ENCODE data around the gene WDR27. TPM values are rescaled to one million over a fixed set of nuclear protein-coding genes. Genes with fewer than 3 reads are reported as not detected.

Gene WDR27
- total RNA-seq, 2 experiments from 2014 or later = 34.3 to 36.2 TPM

- H3K27me3 Mint-ChIP-seq = no peaks in the 10 kb centered on the region
- CTCF ChIA-PET = no interaction called here
- intact Hi-C loops (cut with DNase I, micrococcal nuclease) = no loop called here
Measured at GRCh38 chr6:169661391-169661756, 40.5 kb downstream of the WDR27 start.

GRCh38 chr6:169660751-169661390, 41.0 kb downstream of the WDR27 start:
- no peak overlapping the region for H3K27ac Mint-ChIP-seq
- no peak overlapping the region for H3K4me3 Mint-ChIP-seq
- POLR2A ChIA-PET = no interaction called here
- ATAC-seq (no peak), DNase-seq (no peak)
- intact Hi-C loops (cut with DNase I, micrococcal nuclease) = no loop called here
- no peaks in the 10 kb centered on the region for H3K9me3 Mint-ChIP-seq (ENCODE audit: low read depth)
- H3K36me3 Mint-ChIP-seq (ENCODE audit: low read depth) = peaks cover 25% of the 10 kb centered on the region
- H3K27me3 Mint-ChIP-seq = no peaks in the 10 kb centered on the region
- H3K4me1 Mint-ChIP-seq = no peaks in the 10 kb centered on the region
- CTCF ChIA-PET = no interaction called here

More at GRCh38 chr6:169661391-169661756, 40.5 kb downstream of the WDR27 start:
- Mint-ChIP-seq H3K9me3 (ENCODE audit: low read depth) (no peaks in the 10 kb centered on the region), H3K36me3 (ENCODE audit: low read depth) (peaks cover 24% of the 10 kb centered on the region), H3K4me1 (no peaks in the 10 kb centered on the region), H3K4me3 (no peak overlapping the region), H3K27ac (no peak overlapping the region)
- no peak for ATAC-seq
- POLR2A ChIA-PET = no interaction called here
- no peak for DNase-seq

DNA sequence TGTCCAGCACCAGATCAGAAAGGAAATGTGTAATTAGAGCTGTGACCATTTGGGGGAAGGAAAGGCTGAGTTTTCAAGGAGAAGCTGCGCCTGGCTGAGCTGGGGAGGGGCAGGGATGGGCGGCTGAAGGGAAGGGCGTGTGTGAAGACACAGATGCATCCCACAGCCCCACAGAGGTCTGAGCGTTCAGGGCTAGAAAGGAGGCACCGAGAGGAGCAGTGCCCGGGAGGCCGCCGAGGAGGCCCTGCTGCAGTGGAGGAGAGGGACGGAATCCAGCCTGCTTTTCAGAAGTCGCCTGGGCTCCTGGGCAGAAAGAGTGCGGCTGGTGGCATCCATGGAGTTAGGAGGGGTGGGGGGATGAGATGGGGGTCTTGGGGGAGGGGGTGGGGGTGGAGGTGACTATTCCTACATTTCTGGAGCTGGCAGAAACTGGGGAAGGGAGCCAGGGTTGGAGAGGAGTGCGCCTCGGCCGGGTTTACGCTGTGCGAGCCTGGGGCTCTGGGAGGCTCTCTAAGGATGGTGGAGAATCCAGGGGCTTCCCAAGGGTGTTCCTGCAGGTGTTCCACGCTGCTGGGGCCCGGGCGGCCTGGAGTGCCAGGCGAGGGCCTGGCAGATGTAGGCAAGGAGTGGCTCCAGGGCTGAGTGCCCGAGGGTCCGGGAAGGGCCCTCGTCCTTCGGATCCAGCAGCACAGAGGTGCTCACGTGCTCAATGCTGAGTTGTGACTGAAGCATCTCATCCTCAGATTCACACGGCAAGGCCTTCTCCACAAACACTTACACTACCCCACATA, 41.8 kb downstream of the WDR27 start:
- Mint-ChIP-seq H3K27ac (no peak overlapping the region), H3K9me3 (ENCODE audit: low read depth) (no peaks in the 10 kb centered on the region), H3K27me3 (no peaks in the 10 kb centered on the region), H3K4me3 (no peak overlapping the region), H3K36me3 (ENCODE audit: low read depth) (peaks cover 25% of the 10 kb centered on the region), H3K4me1 (peaks cover 3% of the 10 kb centered on the region)
- no peak for ATAC-seq
- DNase-seq = no peak
- ChIA-PET POLR2A (no interaction called here), CTCF (no interaction called here)
- intact Hi-C loops (cut with DNase I, micrococcal nuclease) = no loop called here

DNA sequence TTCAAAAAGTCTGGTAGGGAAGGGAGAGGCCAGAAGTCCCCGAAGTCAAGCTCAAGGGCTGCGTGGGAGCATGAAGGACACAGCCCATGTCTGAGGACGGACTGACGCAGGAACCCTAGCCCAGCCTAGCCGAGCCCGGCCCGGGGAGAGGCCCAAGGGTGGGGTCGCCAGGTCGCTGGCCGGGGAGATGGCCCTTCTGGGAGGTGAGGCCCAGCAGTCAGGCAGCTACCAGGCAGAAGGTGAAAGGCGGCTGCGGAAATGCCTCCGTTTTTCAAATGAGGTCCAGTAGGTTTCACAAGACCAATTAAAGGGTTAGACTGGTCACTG, 44.6 kb downstream of the WDR27 start:
- peaks cover 11% of the 10 kb centered on the region for H3K36me3 Mint-ChIP-seq (ENCODE audit: low read depth)
- CTCF ChIA-PET = no interaction called here
- H3K4me3 Mint-ChIP-seq = no peak overlapping the region
- H3K27ac Mint-ChIP-seq = no peak overlapping the region
- H3K27me3 Mint-ChIP-seq = no peaks in the 10 kb centered on the region
- intact Hi-C loops (cut with DNase I, micrococcal nuclease) = no loop called here
- DNase-seq (no peak), ATAC-seq (no peak)
- POLR2A ChIA-PET = no interaction called here
- H3K4me1 Mint-ChIP-seq = peaks cover 7% of the 10 kb centered on the region
- H3K9me3 Mint-ChIP-seq (ENCODE audit: low read depth) = no peaks in the 10 kb centered on the region

DNA sequence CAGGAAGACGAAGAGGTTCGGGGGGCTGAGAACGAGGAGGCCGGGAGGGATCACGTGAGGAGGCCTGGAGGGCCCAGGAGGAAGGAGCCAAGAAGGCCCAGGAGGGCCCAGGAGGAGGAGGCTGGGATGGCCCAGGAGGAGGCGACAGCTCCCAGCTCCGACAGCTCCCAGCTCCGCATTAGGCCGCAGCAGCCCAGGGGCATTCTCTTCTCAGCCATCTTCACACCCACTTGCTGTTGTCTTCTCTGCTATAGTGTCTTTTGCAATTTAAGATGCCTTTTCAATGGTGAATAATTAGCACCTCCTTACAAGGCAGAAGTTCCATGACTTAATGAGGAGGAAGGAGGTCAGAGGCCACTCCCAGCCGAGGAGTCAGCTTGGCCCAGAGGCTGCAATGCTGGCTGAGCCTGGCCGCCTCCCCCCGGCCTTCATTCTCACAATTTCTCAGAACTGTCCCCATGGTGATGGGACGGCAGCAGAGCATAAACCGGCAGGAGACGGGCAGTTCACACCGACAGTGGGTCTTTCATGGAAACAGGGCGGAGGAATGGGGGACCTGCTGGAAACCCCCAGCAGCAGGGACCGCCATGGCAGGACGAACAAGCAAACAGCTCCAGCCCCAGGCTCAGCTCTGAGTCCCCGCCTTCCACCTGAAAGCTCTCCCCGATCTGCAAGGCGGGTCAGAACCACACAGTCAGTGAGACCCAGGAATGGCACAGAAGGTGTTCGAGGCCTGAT, 45.1 kb downstream of the WDR27 start:
- H3K27me3 Mint-ChIP-seq = no peaks in the 10 kb centered on the region
- H3K4me3 Mint-ChIP-seq = no peak overlapping the region
- DNase-seq (no peak), ATAC-seq (no peak)
- ChIA-PET POLR2A (no interaction called here), CTCF (no interaction called here)
- H3K9me3 Mint-ChIP-seq (ENCODE audit: low read depth) = no peaks in the 10 kb centered on the region
- H3K27ac Mint-ChIP-seq = no peak overlapping the region
- peaks cover 7% of the 10 kb centered on the region for H3K4me1 Mint-ChIP-seq
- intact Hi-C loops (cut with DNase I, micrococcal nuclease) = no loop called here
- peaks cover 9% of the 10 kb centered on the region for H3K36me3 Mint-ChIP-seq (ENCODE audit: low read depth)

- CTCF ChIA-PET = no interaction called here
- no peaks in the 10 kb centered on the region for H3K9me3 Mint-ChIP-seq (ENCODE audit: low read depth)
Measured at GRCh38 chr6:169654598-169655391, 47.0 kb downstream of the WDR27 start.

GRCh38 chr6:169653691-169654090, 48.1 kb downstream of the WDR27 start:
- H3K4me3 Mint-ChIP-seq = peak overlapping the region; percentile 74
- H3K4me1 Mint-ChIP-seq = peaks cover 7% of the 10 kb centered on the region
- POLR2A ChIA-PET = no interaction called here
- no peaks in the 10 kb centered on the region for H3K27me3 Mint-ChIP-seq
- H3K36me3 Mint-ChIP-seq (ENCODE audit: low read depth) = peaks cover 10% of the 10 kb centered on the region
- no peaks in the 10 kb centered on the region for H3K9me3 Mint-ChIP-seq (ENCODE audit: low read depth)
- CTCF ChIA-PET = no interaction called here
- no peak for ATAC-seq
- no peak for DNase-seq
- H3K27ac Mint-ChIP-seq = no peak overlapping the region
- intact Hi-C loops (cut with DNase I, micrococcal nuclease) = loop anchor here (1.0 to 2.0 kb wide), 4 partner anchors 48 to 441 kb away; partner anchors contain the start of genes C6orf120 (in 1 of the 2) and WDR27 (in 1 of the 2)

More at GRCh38 chr6:169654598-169655391, 47.0 kb downstream of the WDR27 start:
- intact Hi-C loops (cut with DNase I, micrococcal nuclease) = loop anchor here (1.0 to 2.0 kb wide), 4 partner anchors 47 to 442 kb away; partner anchors contain the start of genes C6orf120 (in 1 of the 2) and WDR27 (in 1 of the 2)
- peak overlapping the region; percentile 75 for H3K27ac Mint-ChIP-seq
- POLR2A ChIA-PET = no interaction called here
- DNase-seq (peak; percentile 83), ATAC-seq (peak; percentile 95)
- H3K36me3 Mint-ChIP-seq (ENCODE audit: low read depth) = peaks cover 10% of the 10 kb centered on the region
- H3K27me3 Mint-ChIP-seq = no peaks in the 10 kb centered on the region
- peaks cover 7% of the 10 kb centered on the region for H3K4me1 Mint-ChIP-seq
- peak overlapping the region; percentile 74 for H3K4me3 Mint-ChIP-seq

GRCh38 chr6:169652896-169653295, 48.9 kb downstream of the WDR27 start:
- POLR2A ChIA-PET = no interaction called here
- ATAC-seq = no peak
- H3K27me3 Mint-ChIP-seq = no peaks in the 10 kb centered on the region
- no peak for DNase-seq
- peaks cover 7% of the 10 kb centered on the region for H3K4me1 Mint-ChIP-seq
- intact Hi-C loops (cut with DNase I, micrococcal nuclease) = no loop called here
- CTCF ChIA-PET = interaction anchor here (0.6 kb wide), 1 partner anchor 75 kb away, joined by 4 read pairs; no protein-coding TSS in a partner anchor
- H3K9me3 Mint-ChIP-seq (ENCODE audit: low read depth) = no peaks in the 10 kb centered on the region
- H3K36me3 Mint-ChIP-seq (ENCODE audit: low read depth) = peaks cover 10% of the 10 kb centered on the region
- no peak overlapping the region for H3K4me3 Mint-ChIP-seq
- no peak overlapping the region for H3K27ac Mint-ChIP-seq

GRCh38 chr6:169651498-169651897, 50.3 kb downstream of the WDR27 start:
- DNase-seq (no peak), ATAC-seq (no peak)
- ChIA-PET POLR2A (no interaction called here), CTCF (interaction anchor here (0.8 kb wide), 1 partner anchor 71 kb away, joined by 3 read pairs; no protein-coding TSS in a partner anchor)
- peaks cover 7% of the 10 kb centered on the region for H3K4me1 Mint-ChIP-seq
- H3K36me3 Mint-ChIP-seq (ENCODE audit: low read depth) = peaks cover 7% of the 10 kb centered on the region
- H3K27ac Mint-ChIP-seq = no peak overlapping the region
- intact Hi-C loops (cut with DNase I, micrococcal nuclease) = no loop called here
- H3K27me3 Mint-ChIP-seq = no peaks in the 10 kb centered on the region
- no peak overlapping the region for H3K4me3 Mint-ChIP-seq
- no peaks in the 10 kb centered on the region for H3K9me3 Mint-ChIP-seq (ENCODE audit: low read depth)

- CTCF ChIA-PET = interaction anchor here (0.8 kb wide), 1 partner anchor 72 kb away, joined by 3 read pairs; no protein-coding TSS in a partner anchor
- H3K27ac Mint-ChIP-seq = no peak overlapping the region
- peaks cover 7% of the 10 kb centered on the region for H3K4me1 Mint-ChIP-seq
- H3K9me3 Mint-ChIP-seq (ENCODE audit: low read depth) = no peaks in the 10 kb centered on the region
- no peaks in the 10 kb centered on the region for H3K27me3 Mint-ChIP-seq
- ATAC-seq (no peak), DNase-seq (no peak)
- intact Hi-C loops (cut with DNase I, micrococcal nuclease) = no loop called here
- H3K4me3 Mint-ChIP-seq = no peak overlapping the region
- POLR2A ChIA-PET = no interaction called here
- peaks cover 6% of the 10 kb centered on the region for H3K36me3 Mint-ChIP-seq (ENCODE audit: low read depth)
Measured at GRCh38 chr6:169650959-169651292, 50.9 kb downstream of the WDR27 start.

GRCh38 chr6:169650241-169650958, 51.4 kb downstream of the WDR27 start:
- H3K9me3 Mint-ChIP-seq (ENCODE audit: low read depth) = no peaks in the 10 kb centered on the region
- H3K27me3 Mint-ChIP-seq = no peaks in the 10 kb centered on the region
- peaks cover 6% of the 10 kb centered on the region for H3K4me1 Mint-ChIP-seq
- intact Hi-C loops (cut with DNase I, micrococcal nuclease) = no loop called here
- H3K36me3 Mint-ChIP-seq (ENCODE audit: low read depth) = peaks cover 6% of the 10 kb centered on the region
- ChIA-PET CTCF (no interaction called here), POLR2A (no interaction called here)
- H3K4me3 Mint-ChIP-seq = no peak overlapping the region
- no peak for ATAC-seq
- H3K27ac Mint-ChIP-seq = no peak overlapping the region
- DNase-seq = no peak
